Left ventricle myocardium inferior (tissue), 1 donor: Measurements from ENCODE around the gene NEUROD1. TPM values are rescaled to one million over a fixed set of nuclear protein-coding genes. Genes with fewer than 3 reads are reported as not detected.
A peak's percentile ranks its signal among the peaks of the same experiment; 100 is the strongest.

Experiments
- DNase-seq: peaks from one replicate; pipeline ENCODE4 v3.0.0-alpha.2; 2020
- H3K27ac ChIP-seq: fragments of 200-600 bp; replicated peaks from 2 replicates; pipeline ENCODE4 v1.8.0; 2021
- H3K27me3 ChIP-seq: fragments of 200-600 bp; 2 replicates; pipeline ENCODE4 v1.8.0; 2021; ENCODE audit warnings: low read depth
- H3K36me3 ChIP-seq: fragments of 200-600 bp; 2 replicates; pipeline ENCODE4 v1.8.0; 2021
- H3K4me1 ChIP-seq: fragments of 200-600 bp; 2 replicates; pipeline ENCODE4 v1.8.0; 2021
- H3K4me3 ChIP-seq: fragments of 200-600 bp; 2 replicates; pipeline ENCODE4 v1.8.0; 2021; ENCODE audit warnings: mild to moderate bottlenecking, moderate library complexity
- H3K9me3 ChIP-seq: fragments of 200-600 bp; replicated peaks from 2 replicates; pipeline ENCODE4 v1.8.0; 2021
- CTCF ChIP-seq: fragments of 200-600 bp; IDR thresholded peaks from 2 replicates; pipeline ENCODE4 v1.8.0; 2021; ENCODE audit warnings: antibody characterized with exemption, mild to moderate bottlenecking, borderline replicate concordance
- intact Hi-C: fragments of 100-400 bp; cut with micrococcal nuclease; formaldehyde crosslinking; loops from one replicate; pipeline ENCODE4 v1.11.0; 2022
- total RNA-seq: library from RNA; stranded (reverse); fragmentation: NEBNext Ultra II Directional; extraction: Animal tissue kit (Norgen Biotek cat#: 25700); gene quantifications from one replicate; pipeline ENCODE4 v1.2.1, GENCODE V29; 2021
- donor health status: DM: no; HTN: yes; CAD: no; lungs with severe emphysema.

Gene NEUROD1
- total RNA-seq, 1 donor from 2014 or later = not detected

- no peaks in the 10 kb centered on the region for H3K36me3 ChIP-seq
- TF ChIP-seq CTCF = no peak
- peak; percentile 36 for DNase-seq
- no peak overlapping the region for H3K27ac ChIP-seq
- H3K4me3 ChIP-seq = no peak overlapping the region
- H3K4me1 ChIP-seq = peaks cover 9% of the 10 kb centered on the region
- no peaks in the 10 kb centered on the region for H3K9me3 ChIP-seq
- intact Hi-C loops = no loop called here
- H3K27me3 ChIP-seq = peaks cover 100% of the 10 kb centered on the region
These were observed 2.3 kb downstream of the NEUROD1 start for GRCh38 chr2:181677912-181678586.

GRCh38 chr2:181675254-181675653 is 5.1 kb downstream of the NEUROD1 start:
- H3K4me1 ChIP-seq = no peaks in the 10 kb centered on the region
- intact Hi-C loops = no loop called here
- H3K4me3 ChIP-seq = no peak overlapping the region
- H3K9me3 ChIP-seq = no peaks in the 10 kb centered on the region
- no peak for DNase-seq
- peaks cover 97% of the 10 kb centered on the region for H3K27me3 ChIP-seq
- TF ChIP-seq CTCF = no peak
- no peaks in the 10 kb centered on the region for H3K36me3 ChIP-seq
- no peak overlapping the region for H3K27ac ChIP-seq

- DNase-seq = no peak
- TF ChIP-seq CTCF = no peak
- intact Hi-C loops = no loop called here
- Histone ChIP-seq H3K4me3 (no peak overlapping the region), H3K27me3 (peaks cover 89% of the 10 kb centered on the region), H3K27ac (no peak overlapping the region), H3K9me3 (no peaks in the 10 kb centered on the region), H3K4me1 (no peaks in the 10 kb centered on the region), H3K36me3 (no peaks in the 10 kb centered on the region)
These were observed 5.9 kb downstream of the NEUROD1 start for GRCh38 chr2:181674461-181674860.

- H3K4me3 ChIP-seq = no peak overlapping the region
- H3K4me1 ChIP-seq = no peaks in the 10 kb centered on the region
- no peak overlapping the region for H3K27ac ChIP-seq
- H3K27me3 ChIP-seq = peaks cover 88% of the 10 kb centered on the region
- no peak for DNase-seq
- no peak for TF ChIP-seq CTCF
- no peaks in the 10 kb centered on the region for H3K9me3 ChIP-seq
- no peaks in the 10 kb centered on the region for H3K36me3 ChIP-seq
- intact Hi-C loops = no loop called here
These were observed 7.1 kb downstream of the NEUROD1 start for GRCh38 chr2:181673173-181673572.

- no peaks in the 10 kb centered on the region for H3K4me1 ChIP-seq
- intact Hi-C loops = no loop called here
- H3K9me3 ChIP-seq = no peaks in the 10 kb centered on the region
- peaks cover 88% of the 10 kb centered on the region for H3K27me3 ChIP-seq
- H3K36me3 ChIP-seq = no peaks in the 10 kb centered on the region
- H3K27ac ChIP-seq = no peak overlapping the region
- DNase-seq = no peak
- no peak for TF ChIP-seq CTCF
- H3K4me3 ChIP-seq = no peak overlapping the region
These were observed 7.9 kb downstream of the NEUROD1 start for GRCh38 chr2:181672255-181673008.
